HG02840 (cell line): ENCODE results near the gene NOVA2.

Experiments
- ATAC-seq: cut with Tn5 transposase; IDR thresholded peaks from one replicate; pipeline ENCODE4 v1.9.1; 2021; ENCODE audit warnings: mild to moderate bottlenecking, moderate library complexity, moderate number of reproducible peaks; ENCODE audit not compliant: unreplicated experiment, low FRiP score

NOVA2 gene, protein sequence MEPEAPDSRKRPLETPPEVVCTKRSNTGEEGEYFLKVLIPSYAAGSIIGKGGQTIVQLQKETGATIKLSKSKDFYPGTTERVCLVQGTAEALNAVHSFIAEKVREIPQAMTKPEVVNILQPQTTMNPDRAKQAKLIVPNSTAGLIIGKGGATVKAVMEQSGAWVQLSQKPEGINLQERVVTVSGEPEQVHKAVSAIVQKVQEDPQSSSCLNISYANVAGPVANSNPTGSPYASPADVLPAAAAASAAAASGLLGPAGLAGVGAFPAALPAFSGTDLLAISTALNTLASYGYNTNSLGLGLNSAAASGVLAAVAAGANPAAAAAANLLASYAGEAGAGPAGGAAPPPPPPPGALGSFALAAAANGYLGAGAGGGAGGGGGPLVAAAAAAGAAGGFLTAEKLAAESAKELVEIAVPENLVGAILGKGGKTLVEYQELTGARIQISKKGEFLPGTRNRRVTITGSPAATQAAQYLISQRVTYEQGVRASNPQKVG

DNA sequence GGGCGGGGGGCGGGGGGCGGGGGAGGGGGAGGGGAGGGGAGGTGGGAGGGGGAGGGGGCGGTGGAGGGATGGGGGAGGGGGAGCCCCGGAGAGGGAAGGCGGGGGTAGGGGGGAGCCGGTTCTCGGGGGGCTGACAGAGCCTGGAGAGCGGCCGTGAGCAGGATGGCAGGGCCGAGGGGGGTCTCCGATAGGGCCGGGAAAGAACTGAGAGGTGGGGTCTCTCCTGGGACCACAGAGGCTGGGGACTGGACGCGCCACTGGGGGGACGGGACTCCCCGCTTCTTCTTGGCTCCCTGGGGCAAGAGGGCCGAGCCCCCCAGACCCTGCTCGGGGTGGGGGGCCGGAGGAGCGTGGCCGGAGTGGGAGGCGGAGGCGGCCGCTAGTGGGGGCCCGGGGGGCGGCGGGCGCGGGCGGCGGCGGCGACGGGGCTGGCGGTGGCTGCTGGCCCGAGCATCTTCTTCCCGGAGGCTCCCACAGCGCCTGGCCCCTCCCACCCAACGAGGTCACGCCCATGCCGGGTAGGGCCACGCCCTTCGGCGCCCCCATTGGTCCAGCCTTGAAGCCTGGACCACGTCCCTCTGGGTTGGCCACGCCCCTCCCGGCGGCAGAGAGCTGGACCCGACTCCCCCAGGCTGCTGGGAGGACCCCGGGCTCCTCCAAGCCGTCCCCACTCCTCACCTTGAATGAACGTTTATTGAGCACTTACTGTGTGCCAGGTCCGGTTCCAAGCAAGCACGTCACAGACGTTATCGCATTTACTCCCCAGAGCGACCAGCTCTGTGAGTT lies at the start of gene NOVA2:
Gene NOVA2, minus strand, starts transcription at position 313 of the 786 bp plus-strand sequence. CDS start 514 bp downstream, outside the sequence.
- no peak for ATAC-seq

DNA sequence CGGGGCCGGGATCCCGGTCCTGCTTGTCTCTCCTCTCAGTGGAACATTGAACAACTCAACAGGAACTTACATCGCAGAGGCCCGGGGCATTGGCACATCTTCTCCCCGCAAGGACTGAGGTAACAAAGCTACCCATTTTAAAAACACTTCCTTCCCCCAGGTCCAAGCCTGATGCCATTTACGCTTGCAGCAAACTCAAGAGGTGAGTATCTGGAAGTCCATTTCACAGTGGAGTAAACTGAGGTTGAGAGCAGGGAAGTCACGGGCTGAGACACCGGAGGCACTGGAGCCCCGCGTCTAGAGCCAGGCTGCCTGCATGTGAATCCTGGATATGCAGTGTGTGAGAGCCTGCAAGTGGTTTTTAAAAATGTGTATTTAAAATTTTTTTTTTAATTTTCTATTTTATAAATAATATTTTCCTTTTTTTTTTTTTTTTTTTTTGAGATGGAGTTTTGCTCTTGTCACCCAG lies 49.7 kb upstream of the NOVA2 start:
- no peak for ATAC-seq

DNA sequence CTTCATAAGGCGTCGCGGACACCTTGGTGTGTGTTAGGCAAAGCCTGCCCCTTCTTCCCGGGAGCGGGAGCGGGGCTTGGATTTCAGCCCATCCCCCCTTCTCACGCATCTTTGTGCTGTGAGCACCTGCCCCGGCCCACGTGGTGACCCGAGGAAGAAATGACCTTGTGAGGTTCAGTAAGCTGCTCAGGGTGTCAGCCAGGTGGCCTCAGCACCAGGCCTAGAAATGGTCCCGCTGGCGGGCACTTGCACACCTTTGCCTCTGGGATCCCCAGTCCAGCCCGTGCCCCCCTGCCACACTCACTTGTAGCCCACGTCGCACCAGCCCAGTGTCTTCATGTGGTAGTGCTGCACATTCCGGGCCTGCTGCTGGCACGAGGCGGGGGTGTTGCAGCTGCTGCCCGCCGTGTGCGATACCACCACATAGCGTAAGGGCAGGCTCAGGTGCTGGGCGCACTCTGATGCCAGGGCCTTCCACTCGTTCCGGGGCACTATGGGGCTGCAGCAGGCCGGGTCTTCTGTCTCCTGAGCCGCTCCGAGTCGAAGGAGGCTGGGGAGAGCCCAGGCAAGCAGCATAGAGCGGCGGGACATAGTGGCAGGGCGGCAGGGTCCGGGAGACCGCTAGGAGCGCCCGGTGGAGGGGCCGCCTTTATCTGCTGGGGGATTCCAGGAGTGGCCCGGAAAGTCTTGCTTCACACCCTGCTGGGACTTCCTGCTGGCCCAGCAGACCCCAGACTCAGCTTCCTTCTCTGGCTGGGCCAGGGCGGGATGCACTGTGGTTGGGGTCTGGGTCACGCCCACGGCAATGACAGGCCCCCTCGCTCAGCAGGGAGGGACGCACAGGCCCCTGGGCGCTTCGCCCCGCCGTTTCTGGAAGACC lies 49.0 kb upstream of the NOVA2 start, which contains the start of gene PGLYRP1:
Gene PGLYRP1, minus strand, starts transcription at position 623 of the 880 bp plus-strand sequence. Its CDS starts 32 bp downstream, at position 591.
- no peak for ATAC-seq

GRCh38 chr19:46022061-46022430 lies 48.4 kb upstream of the NOVA2 start:
- ATAC-seq: no peak

DNA sequence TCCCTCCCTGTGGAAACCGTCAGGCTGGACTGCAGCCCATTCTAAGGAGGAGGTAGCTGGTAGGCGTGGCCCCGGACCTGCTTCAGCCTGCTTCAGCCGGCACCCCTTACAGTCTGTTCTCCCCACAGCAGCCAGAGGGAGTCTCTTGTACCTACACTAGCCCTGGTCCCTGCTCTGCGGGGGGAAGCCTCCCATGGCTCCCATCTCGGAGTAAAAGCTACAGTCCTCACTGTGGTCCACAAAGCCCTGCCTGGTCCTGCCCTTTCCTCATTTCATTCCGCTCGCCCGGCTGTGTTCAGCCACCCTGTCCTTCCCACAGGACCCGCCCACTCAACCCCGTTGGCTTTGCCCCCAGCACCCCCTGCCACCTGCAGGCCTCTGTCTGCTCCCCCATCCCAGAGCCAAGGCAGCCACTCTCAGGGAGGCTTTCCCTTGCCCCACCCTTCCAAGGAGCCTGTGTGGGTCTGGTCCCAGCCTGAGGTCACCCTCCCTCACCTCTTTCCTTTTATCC lies 47.9 kb upstream of the NOVA2 start:
- ATAC-seq: no peak

GRCh38 chr19:46020819-46021125 lies 47.1 kb upstream of the NOVA2 start:
- no peak for ATAC-seq

DNA sequence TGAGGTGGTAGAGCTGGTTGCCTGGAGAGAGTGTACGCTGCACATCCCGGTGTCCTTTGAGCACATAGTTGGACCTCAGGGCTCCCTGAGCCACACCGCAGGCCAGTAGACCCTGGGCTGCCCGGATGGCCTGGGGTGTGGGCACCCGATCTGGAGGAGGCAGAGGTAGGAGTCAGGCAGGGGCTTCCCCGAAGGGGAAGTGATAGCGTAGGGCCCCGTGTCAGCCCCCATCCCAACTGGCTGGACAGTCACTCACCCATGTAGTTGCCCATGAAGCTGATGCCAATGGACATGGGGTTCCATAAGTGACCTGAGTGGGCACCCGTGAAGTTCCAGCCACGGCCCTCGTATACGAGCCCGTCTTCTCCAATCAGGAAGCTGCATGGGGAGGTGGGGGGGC lies 45.6 kb upstream of the NOVA2 start:
- no peak for ATAC-seq

- no peak for ATAC-seq
Measured at GRCh38 chr19:46018729-46019251, 45.1 kb upstream of the NOVA2 start.

- ATAC-seq: no peak
Measured at GRCh38 chr19:46017874-46018675, 44.4 kb upstream of the NOVA2 start.

- ATAC-seq: no peak
Measured at GRCh38 chr19:46017095-46017429, 43.4 kb upstream of the NOVA2 start.

DNA sequence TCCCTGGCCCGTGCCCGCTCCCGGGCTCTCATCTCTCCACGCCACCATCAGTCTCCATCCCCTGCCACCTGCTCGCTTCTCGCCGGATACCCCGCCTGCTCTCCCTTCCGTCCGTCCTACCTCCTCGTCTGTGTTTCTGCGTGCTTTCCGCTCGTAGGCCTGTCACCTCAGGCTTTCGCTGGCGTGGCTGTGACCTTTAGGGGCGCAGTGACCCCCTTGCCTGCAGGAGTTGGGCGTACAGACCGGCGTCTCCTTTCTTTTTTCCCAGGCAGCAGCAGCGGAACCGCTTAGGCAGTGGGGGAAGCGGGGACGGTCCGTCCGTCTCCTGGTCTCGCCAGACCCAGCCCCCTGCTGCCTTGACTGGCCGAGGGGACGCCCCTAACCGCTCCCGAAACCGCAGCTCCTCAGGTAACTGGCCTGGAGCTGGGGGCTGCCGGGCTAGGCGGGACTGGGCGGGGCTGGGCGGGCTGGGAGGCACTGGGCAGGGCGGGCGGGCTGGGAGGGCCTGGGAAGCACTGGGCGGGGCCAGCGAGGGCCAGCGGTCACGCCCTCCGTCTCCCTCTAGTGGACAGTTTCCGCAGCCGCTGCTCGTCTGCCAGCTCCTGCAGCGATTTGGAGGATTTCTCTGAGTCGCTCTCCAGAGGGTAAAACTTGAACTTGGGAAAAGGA lies 42.9 kb upstream of the NOVA2 start:
- peak; percentile 56 for ATAC-seq

DNA sequence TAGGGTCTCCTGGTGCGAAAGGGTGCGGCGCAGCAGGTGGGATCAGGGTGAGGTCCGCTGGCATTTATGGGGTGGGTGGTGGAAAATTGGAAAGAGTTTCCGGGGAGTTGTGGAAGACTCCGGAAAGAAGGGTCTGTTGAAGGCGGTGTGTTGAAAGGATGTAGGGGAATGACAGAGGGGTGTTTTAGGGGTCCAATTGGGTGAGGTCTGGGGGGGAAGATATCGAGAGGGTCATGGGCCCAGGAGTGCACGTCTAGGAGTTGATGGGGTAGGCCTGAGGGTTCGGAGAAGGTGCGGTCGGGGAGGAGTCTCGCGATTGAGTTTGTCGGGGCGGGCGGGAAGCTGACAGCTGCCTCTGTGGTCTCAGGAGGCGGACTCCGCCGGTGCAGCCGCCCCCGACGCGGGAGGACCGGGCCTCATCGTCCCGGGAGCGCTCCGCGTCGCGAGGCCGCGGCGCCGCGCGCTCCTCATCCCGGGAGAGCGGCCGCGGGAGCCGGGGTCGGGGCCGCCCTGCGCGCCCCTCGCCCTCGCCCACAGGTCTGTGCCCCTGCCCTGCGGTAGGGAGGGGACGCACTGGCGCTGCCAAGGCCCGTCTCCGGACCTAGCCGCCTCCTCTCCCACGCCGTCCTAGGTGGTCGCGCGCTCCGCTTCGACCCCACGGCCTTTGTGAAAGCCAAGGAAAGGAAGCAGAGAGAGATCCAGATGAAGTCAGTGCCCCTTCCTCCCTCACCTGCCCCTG lies 42.2 kb upstream of the NOVA2 start:
- ATAC-seq: no peak

GRCh38 chr19:46014941-46015686 lies 41.4 kb upstream of the NOVA2 start:
- no peak for ATAC-seq

DNA sequence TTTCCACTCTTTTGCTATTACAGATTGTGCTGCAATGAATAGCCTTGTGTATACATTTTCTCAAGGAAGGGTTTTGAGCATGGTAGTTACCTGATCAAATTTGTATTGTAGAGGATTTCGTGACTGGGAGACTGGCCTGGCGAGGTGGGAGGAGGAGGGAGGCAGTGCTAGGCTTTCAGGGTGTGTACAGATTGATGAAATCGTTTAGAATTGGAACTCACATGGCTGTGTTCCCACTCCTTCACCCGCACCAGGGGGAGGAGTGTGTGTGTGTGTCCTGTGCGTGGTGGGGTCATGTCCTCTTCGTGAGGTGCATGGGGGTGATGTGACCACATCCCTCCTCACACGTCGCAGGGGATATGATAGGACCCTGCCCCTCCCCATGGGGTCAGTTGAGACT lies 40.9 kb upstream of the NOVA2 start:
- ATAC-seq: no peak

DNA sequence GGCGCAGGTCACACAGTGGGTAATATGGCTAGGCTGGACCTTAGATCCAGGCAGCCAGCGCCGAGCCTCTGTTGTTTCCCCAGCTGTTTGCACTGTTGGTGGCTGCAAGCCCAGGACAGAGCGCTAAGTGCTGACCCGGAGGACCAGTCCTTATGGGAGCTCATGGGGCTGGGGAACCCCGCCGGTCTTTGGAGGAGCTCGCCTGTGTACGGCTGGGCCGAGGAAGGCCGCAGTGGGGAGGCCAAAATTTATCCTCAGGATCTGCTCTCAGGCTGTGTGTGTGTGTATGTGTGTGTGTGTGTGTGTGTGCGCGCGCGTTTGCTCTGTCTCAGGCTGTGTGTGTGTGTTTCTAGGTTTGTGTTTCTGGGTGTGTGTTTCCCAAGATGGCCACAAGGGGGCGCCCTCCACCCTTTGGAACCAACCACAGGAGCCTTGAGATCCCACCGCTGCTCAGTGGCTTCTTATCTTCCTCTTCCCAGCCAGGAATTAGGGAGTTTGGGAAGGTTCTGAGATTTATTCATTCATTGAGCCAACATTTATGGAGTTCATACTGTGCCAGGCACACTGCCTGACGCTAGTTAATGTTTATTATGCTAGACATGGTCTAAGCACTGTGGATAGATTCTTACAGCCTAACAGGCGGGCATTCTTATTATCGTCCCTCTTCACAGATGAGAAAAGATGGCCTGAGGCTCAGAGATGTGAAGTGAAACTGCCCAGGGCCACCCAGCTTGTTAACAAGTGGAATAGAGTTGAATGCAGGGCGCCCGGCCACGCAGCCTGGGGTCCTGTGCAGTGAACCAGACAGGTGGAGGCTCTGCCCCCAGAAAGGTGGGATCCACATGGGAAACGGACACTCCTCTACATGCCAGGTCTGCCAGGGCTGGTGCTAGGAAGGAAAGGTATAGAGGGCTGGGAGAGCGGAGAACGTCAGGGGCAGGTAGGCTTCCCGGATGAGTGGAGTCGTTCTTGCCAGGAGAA lies 36.2 kb upstream of the NOVA2 start:
- ATAC-seq: no peak

DNA sequence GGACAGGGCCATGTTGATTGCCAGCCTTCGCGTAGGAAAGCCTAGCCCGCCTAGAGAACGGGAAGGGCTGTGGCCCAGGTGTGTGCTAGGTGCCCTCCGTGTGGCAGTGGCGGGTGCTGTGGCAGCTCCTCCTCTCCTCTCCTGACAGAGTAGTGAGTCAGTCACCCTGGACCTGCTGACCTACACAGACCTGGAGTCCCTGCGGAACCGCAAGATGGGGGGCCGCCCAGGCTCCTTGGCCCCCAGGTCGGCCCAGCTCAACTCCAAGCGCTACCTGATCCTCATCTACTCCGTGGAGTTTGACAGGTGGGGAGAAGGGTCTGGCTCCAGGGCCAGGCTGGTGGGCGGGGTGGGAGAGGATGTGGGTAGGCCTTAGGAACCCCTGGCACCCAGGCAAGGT lies 32.7 kb upstream of the NOVA2 start:
- no peak for ATAC-seq
